Measurements from ENCODE around the gene CELF2. TPM values are rescaled to one million over a fixed set of nuclear protein-coding genes. Genes with fewer than 3 reads are reported as not detected.

CELF2 gene
- polyA plus RNA-seq, 3 donors: 11.2 to 11.8 (median 11.5) TPM

GRCh38 chr10:11245981-11246590 is 228.4 kb downstream of the CELF2 start:
- DNase-seq: no peak

GRCh38 chr10:11246752-11247467 is 229.2 kb downstream of the CELF2 start:
- DNase-seq: no peak

- no peak for DNase-seq
Measured at GRCh38 chr10:11249152-11249807, 231.6 kb downstream of the CELF2 start.

GRCh38 chr10:11249808-11250195 is 232.1 kb downstream of the CELF2 start:
- no peak for DNase-seq

- no peak for DNase-seq
Measured at GRCh38 chr10:11250304-11250703, 232.6 kb downstream of the CELF2 start.

- DNase-seq: no peak
Measured at GRCh38 chr10:11252887-11253286, 235.2 kb downstream of the CELF2 start.

- DNase-seq: no peak
Measured at GRCh38 chr10:11253385-11254002, 235.8 kb downstream of the CELF2 start.

GRCh38 chr10:11255156-11255555 is 237.5 kb downstream of the CELF2 start:
- DNase-seq: no peak

GRCh38 chr10:11255796-11256444 is 238.2 kb downstream of the CELF2 start:
- no peak for DNase-seq

GRCh38 chr10:11256896-11257295 is 239.2 kb downstream of the CELF2 start:
- no peak for DNase-seq

- DNase-seq: no peak
Measured at GRCh38 chr10:11257440-11258090, 239.9 kb downstream of the CELF2 start.

- no peak for DNase-seq
Measured at GRCh38 chr10:11260170-11260569, 242.5 kb downstream of the CELF2 start.

- DNase-seq: no peak
Measured at GRCh38 chr10:11261143-11261542, 243.5 kb downstream of the CELF2 start.

GRCh38 chr10:11261687-11262493 is 244.2 kb downstream of the CELF2 start:
- DNase-seq: no peak

- DNase-seq: no peak
Measured at GRCh38 chr10:11262494-11263345, 245.0 kb downstream of the CELF2 start.

GRCh38 chr10:11263767-11264166 is 246.1 kb downstream of the CELF2 start:
- no peak for DNase-seq

- no peak for DNase-seq
Measured at GRCh38 chr10:11264296-11265048, 246.8 kb downstream of the CELF2 start.

GRCh38 chr10:11265484-11265883 is 247.8 kb downstream of the CELF2 start:
- no peak for DNase-seq

GRCh38 chr10:11266426-11266825 is 248.8 kb downstream of the CELF2 start:
- no peak for DNase-seq
